Measurements from ENCODE around the gene SDC4.

SDC4 gene

DNA sequence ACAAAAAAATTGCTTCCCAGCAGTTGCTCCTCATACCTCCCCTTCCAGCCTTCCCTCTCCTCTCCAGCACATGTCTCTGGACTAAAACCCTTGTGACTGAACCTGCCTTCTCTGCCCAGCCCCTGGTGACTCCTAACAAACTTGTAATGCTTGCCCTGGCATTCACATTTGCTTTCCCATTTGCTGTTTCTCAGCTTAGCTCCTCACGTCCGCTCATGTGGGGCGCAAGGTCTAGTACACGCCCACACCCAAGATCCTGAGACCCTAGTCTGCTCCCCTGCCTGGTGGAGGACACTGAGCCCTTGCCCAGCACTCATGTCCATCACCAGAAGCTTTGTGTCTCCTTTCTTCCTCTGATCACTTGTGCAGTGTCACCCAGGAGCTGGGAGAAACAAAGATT is 59.8 kb downstream of the SDC4 start:
- FAIRE-seq (no peak), DNase-seq (ENCODE audit: insufficient read length) (no peak)
- no peak for TF ChIP-seq POLR2AphosphoS5 (IDR thresholded peaks at IDR 0.05; ENCODE audit: low read depth, low read length)

GRCh38 chr20:45283551-45284057 is 64.6 kb downstream of the SDC4 start:
- TF ChIP-seq TAF1 (IDR thresholded peaks at IDR 0.05; ENCODE audit: borderline replicate concordance, low read depth, low read length) = no peak
- TF ChIP-seq POLR2A (IDR thresholded peaks at IDR 0.05; ENCODE audit: low read depth, low read length) = no peak
- no peak for TF ChIP-seq POLR2AphosphoS5 (IDR thresholded peaks at IDR 0.05; ENCODE audit: low read depth, low read length)
- DNase-seq (ENCODE audit: insufficient read length) = no peak
- FAIRE-seq = no peak

GRCh38 chr20:45282700-45283550 is 65.3 kb downstream of the SDC4 start:
- TF ChIP-seq TAF1 (IDR thresholded peaks at IDR 0.05; ENCODE audit: borderline replicate concordance, low read depth, low read length) (no peak), POLR2AphosphoS5 (IDR thresholded peaks at IDR 0.05; ENCODE audit: low read depth, low read length) (no peak), POLR2A (IDR thresholded peaks at IDR 0.05; ENCODE audit: low read depth, low read length) (no peak)
- DNase-seq (ENCODE audit: insufficient read length) (no peak), FAIRE-seq (no peak)

- FAIRE-seq = no peak
- no peak for DNase-seq (ENCODE audit: insufficient read length)
- TF ChIP-seq TAF1 (IDR thresholded peaks at IDR 0.05; ENCODE audit: borderline replicate concordance, low read depth, low read length) (no peak), POLR2AphosphoS5 (IDR thresholded peaks at IDR 0.05; ENCODE audit: low read depth, low read length) (no peak), POLR2A (IDR thresholded peaks at IDR 0.05; ENCODE audit: low read depth, low read length) (no peak)
Measured at GRCh38 chr20:45279992-45280391, 68.2 kb downstream of the SDC4 start.

DNA sequence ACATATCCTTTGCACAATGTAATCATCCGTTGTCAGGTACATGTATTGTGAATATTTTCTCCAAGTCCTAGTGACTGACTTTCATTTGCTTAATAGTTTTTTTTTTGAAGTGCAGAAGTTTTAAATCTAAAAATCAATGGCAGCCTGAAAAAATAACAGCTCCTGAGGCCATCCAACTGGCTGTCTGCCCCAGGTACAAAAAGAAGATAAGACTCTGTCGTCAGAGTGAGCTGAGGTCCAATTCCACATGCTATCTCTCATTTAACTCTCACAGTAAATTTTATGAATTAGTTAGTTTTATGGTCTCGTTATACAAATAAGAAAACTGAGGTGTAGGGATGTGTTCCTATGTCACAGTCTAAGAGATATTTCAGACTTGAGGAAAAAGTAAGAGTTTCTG is 72.9 kb downstream of the SDC4 start:
- DNase-seq (ENCODE audit: insufficient read length) = no peak

More for the DNA sequence above, 72.9 kb downstream of the SDC4 start:
- TF ChIP-seq POLR2AphosphoS5 (IDR thresholded peaks at IDR 0.05; ENCODE audit: low read depth, low read length) = no peak
- FAIRE-seq = no peak
